Measurements from ENCODE around the gene CSNK1G1. TPM values are rescaled to one million over a fixed set of nuclear protein-coding genes. Genes with fewer than 3 reads are reported as not detected.

Gene CSNK1G1
- total and polyA plus RNA-seq, 2 of the 8 experiments (the other 6 are each of a cell fraction or from before 2014, with no cell fraction given): 6.0 to 12.9 TPM

GRCh38 chr15:64387562-64388168, 31.7 kb upstream of the CSNK1G1 start, which contains the start of gene TRIP4 (continued):
- TF ChIP-seq CHD7 (IDR thresholded peaks at IDR 0.05; ENCODE audit: insufficient replicate concordance, low read length) (no peak), SUZ12 (IDR thresholded peaks at IDR 0.05; ENCODE audit: low read length) (no peak), CHD2 (IDR thresholded peaks at IDR 0.05; ENCODE audit: low read length) (peak; percentile 80), CBX5 (IDR thresholded peaks at IDR 0.05; ENCODE audit: low read depth, low read length) (no peak), CTBP2 (IDR thresholded peaks at IDR 0.05; ENCODE audit: borderline replicate concordance, insufficient read depth, insufficient read length, low read length) (peak; percentile 77), ASH2L (IDR thresholded peaks at IDR 0.05; ENCODE audit: low read length) (peak; percentile 92), RAD21 (IDR thresholded peaks at IDR 0.05 in 1 of 2, conservative IDR thresholded peaks at IDR 0.05 in 1 of 2; ENCODE audit: low read depth in 2 of 2, low read length in 2 of 2) (peak in 1 of 2 experiments; percentile 31; a peak in 2 of 4 replicates), EP300 (IDR thresholded peaks at IDR 0.05; ENCODE audit: borderline replicate concordance in 1 of 2, low read depth in 2 of 2, low read length in 2 of 2) (peak in 1 of 2 experiments; percentile 48; a peak in 1 of 3 replicates), RBBP5 (IDR thresholded peaks at IDR 0.05; ENCODE audit: borderline replicate concordance, low read depth, low read length) (peak; percentile 92), SP2 (IDR thresholded peaks at IDR 0.05; ENCODE audit: low read length) (no peak)
